HG02870 (cell line): ENCODE measurements around the gene SLC6A19.

Experiments used
- ATAC-seq: cut with Tn5 transposase; IDR thresholded peaks from one replicate; pipeline ENCODE4 v1.9.1; 2021; ENCODE audit warnings: mild to moderate bottlenecking, moderate library complexity; ENCODE audit not compliant: unreplicated experiment

Gene SLC6A19

DNA sequence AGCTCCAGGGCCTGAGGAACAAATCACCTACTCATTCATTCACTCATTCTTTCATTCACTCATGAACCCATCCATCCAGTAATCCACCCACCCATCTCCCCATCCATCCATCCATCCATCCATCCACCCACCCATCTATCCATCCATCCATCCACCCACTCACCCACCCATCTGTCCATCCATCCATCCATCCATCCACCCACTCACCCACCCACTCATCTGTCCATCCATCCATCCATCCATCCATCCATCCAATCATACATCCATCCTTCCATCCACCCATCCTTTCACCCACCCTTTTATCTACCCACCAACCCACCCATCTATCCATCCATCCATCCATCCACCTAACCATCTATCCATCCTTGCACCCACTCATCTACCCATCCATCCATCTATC, 35.5 kb upstream of the SLC6A19 start:
- ATAC-seq = no peak

DNA sequence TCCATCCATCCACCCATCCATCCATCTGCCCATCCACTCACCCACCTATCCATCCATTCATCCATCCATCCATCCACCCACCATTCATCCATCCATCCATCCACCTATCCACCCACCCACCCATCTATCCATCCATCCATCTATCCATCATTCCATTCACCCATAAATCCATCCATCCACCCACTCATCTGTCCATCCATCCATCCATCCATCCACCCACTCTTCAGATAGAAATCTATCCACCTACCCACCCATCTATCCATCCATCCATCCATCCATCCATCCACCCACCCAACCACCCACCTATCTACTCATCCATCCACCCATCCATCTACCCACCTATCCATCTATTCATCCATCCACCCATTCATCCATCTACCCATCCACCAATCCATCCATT, 35.0 kb upstream of the SLC6A19 start:
- no peak for ATAC-seq

- no peak for ATAC-seq
Observed at GRCh38 chr5:1167361-1167727, 34.1 kb upstream of the SLC6A19 start.

GRCh38 chr5:1167728-1168709, 33.4 kb upstream of the SLC6A19 start:
- peak; percentile 58 for ATAC-seq

GRCh38 chr5:1168796-1169195, 32.6 kb upstream of the SLC6A19 start:
- no peak for ATAC-seq

- ATAC-seq = no peak
Observed at GRCh38 chr5:1169211-1170115, 31.9 kb upstream of the SLC6A19 start.

- ATAC-seq = no peak
Observed at GRCh38 chr5:1171340-1171941, 30.0 kb upstream of the SLC6A19 start.

DNA sequence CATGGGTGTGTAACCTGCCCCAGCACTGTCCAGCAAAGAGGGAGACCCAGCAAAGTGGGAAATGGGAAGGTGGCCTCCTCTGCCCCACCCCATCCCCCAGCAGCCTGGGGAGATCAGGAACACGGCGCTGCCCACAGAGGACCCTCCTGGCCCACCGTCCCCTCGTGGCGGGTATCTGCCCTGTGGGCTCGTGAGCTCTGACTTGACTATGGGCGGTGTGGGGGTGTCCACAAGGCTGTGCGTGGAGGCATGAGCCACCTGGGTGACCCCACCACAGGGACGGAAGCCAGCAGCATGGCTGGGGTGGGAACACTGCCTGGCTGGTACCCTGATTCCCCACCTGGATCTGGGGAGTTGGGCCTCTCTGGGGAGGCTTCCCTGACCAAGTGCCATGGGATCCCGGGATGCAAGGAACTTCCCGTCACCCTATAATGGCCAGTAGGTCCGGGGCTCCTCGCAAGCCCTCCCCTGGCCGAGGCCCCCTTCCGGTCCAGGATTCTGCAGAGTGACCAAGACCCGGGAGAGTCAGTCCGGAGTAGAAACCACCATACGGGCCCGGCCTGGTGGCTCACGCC, 29.3 kb upstream of the SLC6A19 start:
- no peak for ATAC-seq

- no peak for ATAC-seq
Observed at GRCh38 chr5:1172670-1173404, 28.6 kb upstream of the SLC6A19 start.

- no peak for ATAC-seq
Observed at GRCh38 chr5:1173485-1174070, 27.8 kb upstream of the SLC6A19 start.

DNA sequence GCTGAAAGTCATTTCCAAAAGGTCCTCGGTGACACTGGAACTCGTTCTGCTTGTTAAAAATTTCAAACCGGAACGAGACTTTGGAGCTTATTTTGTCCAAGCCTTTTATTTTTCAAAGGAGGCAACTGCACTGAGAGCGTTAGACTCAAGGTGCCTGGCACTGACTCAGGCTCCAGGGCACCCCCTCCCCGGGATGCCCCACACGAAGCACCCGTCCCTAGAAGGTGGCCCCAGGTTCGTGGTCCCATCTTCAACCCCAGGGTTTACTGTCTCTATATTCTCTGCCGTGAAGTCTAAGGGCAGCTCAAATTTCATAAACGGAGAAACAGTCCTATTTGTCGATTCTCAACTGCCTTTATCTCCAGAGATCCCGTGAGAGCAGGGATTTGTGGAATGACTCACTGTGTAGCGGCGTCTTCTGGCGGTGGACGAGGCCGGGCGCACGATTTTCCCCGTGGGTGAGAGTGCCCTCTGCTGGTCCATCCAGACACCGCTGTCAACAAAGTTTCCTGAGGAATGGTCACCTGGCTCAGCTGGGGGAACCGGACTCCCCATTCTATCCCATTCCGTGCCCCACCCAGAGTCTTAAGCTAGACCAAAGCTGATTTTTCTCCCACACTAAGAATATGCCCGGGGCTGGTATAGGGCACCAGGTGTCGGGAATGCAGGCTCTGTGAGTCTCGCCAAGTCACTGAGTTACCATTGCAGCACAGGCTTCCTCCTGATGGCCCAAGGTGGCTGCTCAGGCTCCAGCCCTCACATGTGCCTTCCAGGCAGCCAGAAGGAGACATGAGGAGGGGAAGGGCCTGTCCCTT, 27.1 kb upstream of the SLC6A19 start:
- ATAC-seq = no peak

- no peak for ATAC-seq
Observed at GRCh38 chr5:1175015-1175414, 26.4 kb upstream of the SLC6A19 start.

GRCh38 chr5:1175801-1176472, 25.5 kb upstream of the SLC6A19 start:
- no peak for ATAC-seq

GRCh38 chr5:1176473-1177391, 24.7 kb upstream of the SLC6A19 start:
- ATAC-seq = no peak

GRCh38 chr5:1177826-1178528, 23.4 kb upstream of the SLC6A19 start:
- ATAC-seq = no peak

- ATAC-seq = no peak
Observed at GRCh38 chr5:1178529-1179382, 22.6 kb upstream of the SLC6A19 start.
